ENCODE measurements around the gene ENGASE. TPM values are rescaled to one million over a fixed set of nuclear protein-coding genes. Genes with fewer than 3 reads are reported as not detected.

The ENGASE gene
- total RNA-seq, 1 donor from 2014 or later = 10.5 TPM

GRCh38 chr17:79033741-79034501 lies 40.7 kb upstream of the ENGASE start:
- FAIRE-seq = no peak
- H3K4me3 ChIP-seq (ENCODE audit: low read depth, low read length) = no peak overlapping the region
- peaks cover 4% of the 10 kb centered on the region for H3K27me3 ChIP-seq (ENCODE audit: control insufficient read depth, insufficient read depth, low read length)
- TF ChIP-seq, protein P1, sequence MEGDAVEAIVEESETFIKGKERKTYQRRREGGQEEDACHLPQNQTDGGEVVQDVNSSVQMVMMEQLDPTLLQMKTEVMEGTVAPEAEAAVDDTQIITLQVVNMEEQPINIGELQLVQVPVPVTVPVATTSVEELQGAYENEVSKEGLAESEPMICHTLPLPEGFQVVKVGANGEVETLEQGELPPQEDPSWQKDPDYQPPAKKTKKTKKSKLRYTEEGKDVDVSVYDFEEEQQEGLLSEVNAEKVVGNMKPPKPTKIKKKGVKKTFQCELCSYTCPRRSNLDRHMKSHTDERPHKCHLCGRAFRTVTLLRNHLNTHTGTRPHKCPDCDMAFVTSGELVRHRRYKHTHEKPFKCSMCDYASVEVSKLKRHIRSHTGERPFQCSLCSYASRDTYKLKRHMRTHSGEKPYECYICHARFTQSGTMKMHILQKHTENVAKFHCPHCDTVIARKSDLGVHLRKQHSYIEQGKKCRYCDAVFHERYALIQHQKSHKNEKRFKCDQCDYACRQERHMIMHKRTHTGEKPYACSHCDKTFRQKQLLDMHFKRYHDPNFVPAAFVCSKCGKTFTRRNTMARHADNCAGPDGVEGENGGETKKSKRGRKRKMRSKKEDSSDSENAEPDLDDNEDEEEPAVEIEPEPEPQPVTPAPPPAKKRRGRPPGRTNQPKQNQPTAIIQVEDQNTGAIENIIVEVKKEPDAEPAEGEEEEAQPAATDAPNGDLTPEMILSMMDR (IDR thresholded peaks at IDR 0.05; ENCODE audit: insufficient read depth, low read length, severe bottlenecking) = no peak
- DNase-seq (ENCODE audit: low read depth) = no peak
- no peaks in the 10 kb centered on the region for H3K36me3 ChIP-seq (ENCODE audit: control insufficient read depth, insufficient read depth, low read length)

GRCh38 chr17:79034931-79035485 lies 39.6 kb upstream of the ENGASE start:
- Histone ChIP-seq H3K27me3 (ENCODE audit: control insufficient read depth, insufficient read depth, low read length) (peaks cover 2% of the 10 kb centered on the region), H3K36me3 (ENCODE audit: control insufficient read depth, insufficient read depth, low read length) (no peaks in the 10 kb centered on the region), H3K4me3 (ENCODE audit: low read depth, low read length) (no peak overlapping the region)
- FAIRE-seq (no peak), DNase-seq (ENCODE audit: low read depth) (no peak)
- TF ChIP-seq, protein P1 (IDR thresholded peaks at IDR 0.05; ENCODE audit: insufficient read depth, low read length, severe bottlenecking) = no peak

- DNase-seq (ENCODE audit: low read depth) (no peak), FAIRE-seq (no peak)
- Histone ChIP-seq H3K27me3 (ENCODE audit: control insufficient read depth, insufficient read depth, low read length) (peaks cover 2% of the 10 kb centered on the region), H3K4me3 (ENCODE audit: low read depth, low read length) (no peak overlapping the region), H3K36me3 (ENCODE audit: control insufficient read depth, insufficient read depth, low read length) (no peaks in the 10 kb centered on the region)
- TF ChIP-seq, protein P1 (IDR thresholded peaks at IDR 0.05; ENCODE audit: insufficient read depth, low read length, severe bottlenecking) = no peak
These were observed 38.9 kb upstream of the ENGASE start for GRCh38 chr17:79035686-79036085.

- Histone ChIP-seq H3K27me3 (ENCODE audit: control insufficient read depth, insufficient read depth, low read length) (peaks cover 2% of the 10 kb centered on the region), H3K36me3 (ENCODE audit: control insufficient read depth, insufficient read depth, low read length) (no peaks in the 10 kb centered on the region), H3K4me3 (ENCODE audit: low read depth, low read length) (no peak overlapping the region)
- TF ChIP-seq, protein P1 (IDR thresholded peaks at IDR 0.05; ENCODE audit: insufficient read depth, low read length, severe bottlenecking) = no peak
- DNase-seq (ENCODE audit: low read depth) (no peak), FAIRE-seq (no peak)
These were observed 38.4 kb upstream of the ENGASE start for GRCh38 chr17:79036181-79036580.

GRCh38 chr17:79036596-79036995 lies 38.0 kb upstream of the ENGASE start:
- Histone ChIP-seq H3K4me3 (ENCODE audit: low read depth, low read length) (no peak overlapping the region), H3K36me3 (ENCODE audit: control insufficient read depth, insufficient read depth, low read length) (no peaks in the 10 kb centered on the region), H3K27me3 (ENCODE audit: control insufficient read depth, insufficient read depth, low read length) (peaks cover 2% of the 10 kb centered on the region)
- FAIRE-seq (no peak), DNase-seq (ENCODE audit: low read depth) (peak; percentile 81)
- TF ChIP-seq, protein P1 (IDR thresholded peaks at IDR 0.05; ENCODE audit: insufficient read depth, low read length, severe bottlenecking) = no peak

All from bronchial epithelial cell (primary cell).